Transverse colon (tissue), 3 donors: ENCODE results near the gene ANO1.

Source experiments
- POLR2A ChIP-seq: fragments of 450-650 bp; IDR thresholded peaks from one replicate; pipeline ENCODE4 v1.6.1; 2016; ENCODE audit warnings: antibody characterized with exemption, mild to moderate bottlenecking, moderate library complexity
- POLR2AphosphoS5 ChIP-seq, 3 donors: sonication (generic); formaldehyde crosslinking; IDR thresholded peaks; one replicate each; pipeline ENCODE4 v1.6.1; 2016; ENCODE audit warnings: antibody characterized with exemption in 3 of 3

GRCh38 chr11:70229737-70230136, 151.6 kb downstream of the ANO1 start:
- no peak for TF ChIP-seq POLR2A
- no peak for TF ChIP-seq POLR2AphosphoS5 (IDR thresholded peaks at IDR 0.05)
